H1 (cell line): ENCODE data around the gene COPZ1. TPM values are rescaled to one million over a fixed set of nuclear protein-coding genes. Genes with fewer than 3 reads are reported as not detected.

Experiments used
- CTCF ChIA-PET: fragments of 300-600 bp; sonication (Branson Sonifier 250); formaldehyde crosslinking; loops from one replicate; lab custom pipeline; 2021; ENCODE audit not compliant: partially characterized antibody; lab: Charles Lee
- POLR2A ChIA-PET: fragments of 300-600 bp; sonication (Branson Sonifier 250); formaldehyde crosslinking; loops from one replicate; lab custom pipeline; 2021; ENCODE audit warnings: inconsistent platforms; ENCODE audit not compliant: partially characterized antibody; lab: Charles Lee
- DNase-seq, 2 experiments: peaks; one replicate each; pipeline versions ENCODE4 v3.0.0 to v3.0.0-alpha.2; 2010 to 2022; ENCODE audit warnings: low spot score in 2 of 2, low read depth in 1 of 2, mixed read lengths in 1 of 2
- FAIRE-seq: peaks from 2 replicates; lab custom pipeline; 2011; peaks lifted over from hg19 to GRCh38; lab: Jason Lieb, UNC
- H2AFZ ChIP-seq: 2 replicates; pipeline ENCODE4 v1.8.1; 2012; ENCODE audit warnings: low read length, inconsistent platforms
- H2AK5ac ChIP-seq: 2 replicates; pipeline ENCODE4 v1.6.1; 2013; ENCODE audit warnings: low read depth, low read length
- H2BK120ac ChIP-seq: replicated peaks from 2 replicates; pipeline ENCODE3; 2013; ENCODE audit warnings: low read depth, low read length, inconsistent platforms
- H2BK12ac ChIP-seq: 2 replicates; pipeline ENCODE4 v1.6.1; 2013; ENCODE audit warnings: low read depth, low read length
- H2BK15ac ChIP-seq: 2 replicates; pipeline ENCODE4 v1.6.1; 2013; ENCODE audit warnings: low read length
- H2BK20ac ChIP-seq: 2 replicates; pipeline ENCODE4 v1.6.1; 2013; ENCODE audit warnings: low read length
- H2BK5ac ChIP-seq: 2 replicates; pipeline ENCODE4 v1.6.1; 2013; ENCODE audit warnings: low read depth, low read length
- H3K14ac ChIP-seq: 2 replicates; pipeline ENCODE4 v1.6.1; 2013; ENCODE audit warnings: inconsistent platforms; ENCODE audit not compliant: insufficient read length
- H3K18ac ChIP-seq: 2 replicates; pipeline ENCODE4 v1.6.1; 2013; ENCODE audit warnings: low read length; ENCODE audit errors: extremely low read depth
- H3K23ac ChIP-seq: 2 replicates; pipeline ENCODE4 v1.6.1; 2013; ENCODE audit warnings: inconsistent platforms; ENCODE audit not compliant: insufficient read length
- H3K23me2 ChIP-seq: 2 replicates; pipeline ENCODE4 v1.6.1; 2013; ENCODE audit warnings: low read depth, low read length
- H3K27ac ChIP-seq: 2 replicates; pipeline ENCODE4 v1.6.1; 2011; ENCODE audit warnings: low read depth, low read length, inconsistent platforms
- H3K27me3 ChIP-seq, 4 experiments: replicated peaks in 1 of 4; 1 replicate in 1 of 4; 2 replicates in 3 of 4; pipeline versions ENCODE4 v1.6.1 to v1.8.1; 2011 to 2013; ENCODE audit warnings: low read length in 3 of 4, mild to moderate bottlenecking in 3 of 4, inconsistent platforms in 2 of 4, mixed read lengths in 2 of 4, moderate library complexity in 1 of 4; ENCODE audit not compliant: control insufficient read depth in 3 of 4, insufficient read depth in 3 of 4; ENCODE audit errors: extremely low read depth in 1 of 4
- H3K36me3 ChIP-seq, 4 experiments: 2 replicates each; pipeline versions ENCODE4 v1.6.1 to v1.8.1; 2011 to 2013; ENCODE audit warnings: mild to moderate bottlenecking in 4 of 4, low read length in 3 of 4, moderate library complexity in 2 of 4, control low read depth in 1 of 4, inconsistent platforms in 1 of 4; ENCODE audit not compliant: insufficient read depth in 4 of 4, control insufficient read depth in 2 of 4
- H3K4ac ChIP-seq: replicated peaks from 2 replicates; pipeline ENCODE3; 2013; ENCODE audit warnings: low read length, low read depth, mixed read lengths, inconsistent platforms; ENCODE audit not compliant: insufficient read length
- H3K4me1 ChIP-seq, 4 experiments: replicated peaks in 1 of 4; 1 replicate in 1 of 4; 2 replicates in 3 of 4; pipeline versions ENCODE4 v1.6.1 to v1.8.1; 2011 to 2013; ENCODE audit warnings: low read length in 3 of 4, inconsistent platforms in 2 of 4, mixed read lengths in 1 of 4; ENCODE audit not compliant: insufficient read depth in 4 of 4, control insufficient read depth in 3 of 4
- H3K4me2 ChIP-seq, 2 experiments: 2 replicates each; pipeline versions ENCODE4 v1.6.1 to v1.8.1; 2011 to 2013; ENCODE audit warnings: low read depth in 2 of 2, low read length in 2 of 2, control low read depth in 1 of 2, inconsistent platforms in 1 of 2, mild to moderate bottlenecking in 1 of 2; ENCODE audit not compliant: insufficient read depth in 1 of 2
- H3K4me3 ChIP-seq, 4 experiments: fragments of 200-600, 300-600 bp in 1 of 4; sonication (generic), shearing (Covaris generic), sonication (Bioruptor Twin) in 1 of 4; 2 replicates each; pipeline versions ENCODE4 v1.5.1 to v1.8.1; 2011 to 2016; ENCODE audit warnings: low read length in 4 of 4, low read depth in 3 of 4, control low read depth in 2 of 4, inconsistent platforms in 2 of 4, mild to moderate bottlenecking in 2 of 4, mixed read lengths in 1 of 4, moderate library complexity in 1 of 4; ENCODE audit not compliant: insufficient read depth in 2 of 4; ENCODE audit errors: extremely low read depth in 1 of 4
- H3K56ac ChIP-seq: replicated peaks from 2 replicates; pipeline ENCODE3; 2013; ENCODE audit warnings: low read depth, mild to moderate bottlenecking, mixed read lengths, low read length, inconsistent platforms; ENCODE audit not compliant: insufficient read length
- H3K79me1 ChIP-seq: 2 replicates; pipeline ENCODE4 v1.6.1; 2013; ENCODE audit warnings: low read depth, low read length, control low read depth
- H3K79me2 ChIP-seq, 2 experiments: 2 replicates each; pipeline versions ENCODE4 v1.6.1 to v1.8.1; 2012 to 2013; ENCODE audit warnings: low read length in 2 of 2, mild to moderate bottlenecking in 2 of 2, inconsistent platforms in 1 of 2; ENCODE audit not compliant: insufficient read depth in 2 of 2, control insufficient read depth in 1 of 2
- H3K9ac ChIP-seq, 4 experiments: replicated peaks in 1 of 4; 1 replicate in 1 of 4; 2 replicates in 3 of 4; pipeline versions ENCODE4 v1.6.1 to v1.8.1; 2011 to 2013; ENCODE audit warnings: low read depth in 3 of 4, low read length in 3 of 4, control low read depth in 2 of 4, mild to moderate bottlenecking in 2 of 4, moderate library complexity in 2 of 4, inconsistent platforms in 1 of 4; ENCODE audit errors: extremely low read depth in 1 of 4
- H3K9me3 ChIP-seq, 2 experiments: 2 replicates each; pipeline versions ENCODE4 v1.6.1 to v1.8.1; 2012 to 2013; ENCODE audit warnings: mild to moderate bottlenecking in 2 of 2, moderate library complexity in 2 of 2, control low read depth in 1 of 2, inconsistent platforms in 1 of 2, low read depth in 1 of 2, low read length in 1 of 2, mixed read lengths in 1 of 2; ENCODE audit not compliant: insufficient read depth in 2 of 2
- H4K20me1 ChIP-seq, 2 experiments: replicated peaks in 1 of 2; 2 replicates each; pipeline versions ENCODE3 to v1.8.1; 2011 to 2013; ENCODE audit warnings: inconsistent platforms in 2 of 2, low read length in 2 of 2, mild to moderate bottlenecking in 1 of 2; ENCODE audit not compliant: insufficient read depth in 2 of 2, control insufficient read depth in 1 of 2
- H4K5ac ChIP-seq: 2 replicates; pipeline ENCODE4 v1.6.1; 2013; ENCODE audit warnings: low read length, low read depth, mixed read lengths, inconsistent platforms; ENCODE audit not compliant: insufficient read length
- H4K8ac ChIP-seq: 2 replicates; pipeline ENCODE4 v1.8.0; 2013; ENCODE audit warnings: mild to moderate bottlenecking, moderate library complexity, low read length, inconsistent platforms; ENCODE audit not compliant: insufficient read depth; ENCODE audit errors: extremely low read depth
- H4K91ac ChIP-seq: replicated peaks from 2 replicates; pipeline ENCODE3; 2013; ENCODE audit warnings: low read length, mixed read lengths, inconsistent platforms; ENCODE audit not compliant: insufficient read length
- CEBPB ChIP-seq: IDR thresholded peaks from 2 replicates; pipeline ENCODE4 v1.6.1; 2012; ENCODE audit warnings: low read depth, low read length
- RXRA ChIP-seq: IDR thresholded peaks from 2 replicates; pipeline ENCODE4 v1.6.1; 2011; ENCODE audit warnings: low read depth, mild to moderate bottlenecking, low read length, moderate library complexity; ENCODE audit not compliant: insufficient read depth
- SIN3A ChIP-seq, 2 experiments: IDR thresholded peaks in 1 of 2; conservative IDR thresholded peaks in 1 of 2; 2 replicates each; pipeline ENCODE4 v1.6.1; 2011 to 2012; ENCODE audit warnings: low read length in 2 of 2, improper control_type of control experiment in 1 of 2, low read depth in 1 of 2, mild to moderate bottlenecking in 1 of 2
- WGBS, 2 experiments: shearing (Covaris generic) in 1 of 2; methylation state at CpG; one replicate each; pipeline versions ENCODE4 v1.1.6 to v1.1.7; 2013 to 2015; ENCODE audit warnings: low lambda C conversion rate in 2 of 2, mixed read lengths in 2 of 2, inconsistent platforms in 1 of 2, low coverage in 1 of 2, missing lambda C conversion rate in 1 of 2; ENCODE audit not compliant: insufficient replicate concordance in 2 of 2, insufficient coverage in 1 of 2, insufficient read length in 1 of 2; ENCODE audit errors: extremely low coverage in 1 of 2, missing lambda C conversion rate in 1 of 2; 5-methylcytosine and 5-hydroxymethylcytosine counted together
- polyA plus RNA-seq, 7 experiments: library from polyadenylated mRNA; depleted of rRNA in 3 of 7; stranded (reverse) in 5 of 7; unstranded in 2 of 7; fragments of >200 nt in 5 of 7; fragments of 200-250 nt in 2 of 7; gene quantifications; 1 replicate in 5 of 7; 2 replicates in 1 of 7; 4 replicates in 1 of 7; pipeline versions ENCODE4 v1.2.1 to v1.2.3, GENCODE V29; 2011 to 2013; ENCODE audit warnings: missing spikeins in 2 of 7, mixed read lengths in 2 of 7
- total RNA-seq: library from RNA; stranded (reverse); fragmentation: NEBNext Ultra II Directional; extraction: Animal tissue kit (Norgen Biotek cat#: 25700); gene quantifications from 2 replicates; pipeline ENCODE4 v1.2.1, GENCODE V29; 2021

The COPZ1 gene
- total and polyA plus RNA-seq, 2 of the 8 experiments (the other 6 are each of a cell fraction or from before 2014, with no cell fraction given), result 103 to 133 TPM

DNA sequence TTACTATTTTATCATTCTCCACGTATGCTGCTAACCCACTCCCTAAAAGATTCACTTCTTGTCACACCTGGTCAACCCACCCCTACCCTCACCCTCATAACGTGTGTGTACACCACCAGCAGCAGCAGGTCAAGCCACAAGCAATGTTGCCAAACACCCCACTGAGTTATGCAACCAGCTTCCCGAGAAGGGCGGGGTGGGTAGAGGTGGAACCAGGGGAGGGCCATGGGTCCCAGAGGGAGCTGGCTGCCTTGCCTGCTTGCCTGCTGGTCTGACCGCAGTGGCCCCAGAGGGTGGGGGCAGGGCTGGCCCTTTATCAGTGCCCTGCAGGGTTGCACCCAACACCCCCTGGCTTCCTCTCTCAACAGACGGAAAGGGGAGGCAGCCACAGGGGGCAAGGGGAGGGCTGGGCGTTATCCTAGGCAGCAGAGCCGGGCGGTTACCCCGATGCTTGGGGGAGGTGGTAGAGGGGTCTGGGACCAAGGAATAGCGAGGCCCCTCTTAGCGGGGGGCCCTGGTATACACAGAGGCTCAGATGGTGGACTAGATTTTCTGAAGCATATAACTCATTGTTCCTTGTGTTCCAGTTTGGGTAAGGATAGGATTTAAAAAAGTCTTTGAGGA is 20.6 kb upstream of the COPZ1 start:
- peak in 1 of 2 experiments; percentile 59 for DNase-seq
- Histone ChIP-seq H3K27me3 (peaks cover 0 to 3% (median 0%) of the 10 kb centered on the region in 4 experiments; a peak in 1 of 7 replicates), H3K27ac (no peak overlapping the region), H2BK12ac (no peak overlapping the region), H2BK120ac (no peak overlapping the region), H4K8ac (no peak overlapping the region; the same call in 1 of the 2 replicates), H3K4ac (no peak overlapping the region), H4K5ac (no peak overlapping the region), H4K20me1 (no peaks in the 10 kb centered on the region), H3K4me3 (no peak overlapping the region; a peak in 1 of 8 replicates), H3K9me3 (no peaks in the 10 kb centered on the region), H3K14ac (no peak overlapping the region), H3K79me1 (no peaks in the 10 kb centered on the region), H3K4me1 (peaks cover 12 to 35% (median 21%) of the 10 kb centered on the region in 4 experiments), H2AFZ (no peak overlapping the region; the same call in 1 of the 2 replicates), H3K9ac (no peak overlapping the region), H3K4me2 (peak overlapping the region; percentile 31 to 56), H2BK20ac (no peak overlapping the region), H2BK5ac (peak overlapping the region; percentile 36; the same call in 1 of the 2 replicates), H3K79me2 (no peaks in the 10 kb centered on the region), H2AK5ac (no peak overlapping the region), H3K23ac (no peak overlapping the region), H3K56ac (no peak overlapping the region), H3K18ac (no peak overlapping the region), H3K36me3 (no peaks in the 10 kb centered on the region), H4K91ac (no peak overlapping the region), H2BK15ac (peak overlapping the region; percentile 47; the same call in 1 of the 2 replicates), H3K23me2 (peaks cover 6% of the 10 kb centered on the region; the same call in 1 of the 2 replicates)
- ChIA-PET POLR2A (interaction anchor here (1.0 to 6.5 kb wide), 5 partner anchors 12 to 48 kb away, joined by 3 to 56 read pairs (median 21); partner anchors contain the start of genes CBX5 and HNRNPA1), CTCF (interaction anchor here (1.8 to 34.6 kb wide), 2 partner anchors 9 to 20 kb away, joined by 5 to 618 read pairs; partner anchors contain the start of genes COPZ1 and NFE2)
- TF ChIP-seq RXRA (no peak), CEBPB (peak; percentile 88), SIN3A (conservative IDR thresholded peaks at IDR 0.05 in 1 of 2, IDR thresholded peaks at IDR 0.05 in 1 of 2; ENCODE audit: low read depth in 1 of 2, low read length in 2 of 2) (no peak)
- WGBS, 2 experiments, result 50% methylated on average over 12 of the region's 12 CpGs; no CpG with 5 or more reads in 1 of the 2 experiments
- FAIRE-seq, result no peak
